ENCODE data around the gene RCBTB2.
A peak's percentile ranks its signal among the peaks of the same experiment; 100 is the strongest.
"Not testable (repeated sequence)": the region's sequence is repeated elsewhere in the genome, so short reads cannot be mapped to it uniquely, and the experiment has no call there.

The RCBTB2 gene

DNA sequence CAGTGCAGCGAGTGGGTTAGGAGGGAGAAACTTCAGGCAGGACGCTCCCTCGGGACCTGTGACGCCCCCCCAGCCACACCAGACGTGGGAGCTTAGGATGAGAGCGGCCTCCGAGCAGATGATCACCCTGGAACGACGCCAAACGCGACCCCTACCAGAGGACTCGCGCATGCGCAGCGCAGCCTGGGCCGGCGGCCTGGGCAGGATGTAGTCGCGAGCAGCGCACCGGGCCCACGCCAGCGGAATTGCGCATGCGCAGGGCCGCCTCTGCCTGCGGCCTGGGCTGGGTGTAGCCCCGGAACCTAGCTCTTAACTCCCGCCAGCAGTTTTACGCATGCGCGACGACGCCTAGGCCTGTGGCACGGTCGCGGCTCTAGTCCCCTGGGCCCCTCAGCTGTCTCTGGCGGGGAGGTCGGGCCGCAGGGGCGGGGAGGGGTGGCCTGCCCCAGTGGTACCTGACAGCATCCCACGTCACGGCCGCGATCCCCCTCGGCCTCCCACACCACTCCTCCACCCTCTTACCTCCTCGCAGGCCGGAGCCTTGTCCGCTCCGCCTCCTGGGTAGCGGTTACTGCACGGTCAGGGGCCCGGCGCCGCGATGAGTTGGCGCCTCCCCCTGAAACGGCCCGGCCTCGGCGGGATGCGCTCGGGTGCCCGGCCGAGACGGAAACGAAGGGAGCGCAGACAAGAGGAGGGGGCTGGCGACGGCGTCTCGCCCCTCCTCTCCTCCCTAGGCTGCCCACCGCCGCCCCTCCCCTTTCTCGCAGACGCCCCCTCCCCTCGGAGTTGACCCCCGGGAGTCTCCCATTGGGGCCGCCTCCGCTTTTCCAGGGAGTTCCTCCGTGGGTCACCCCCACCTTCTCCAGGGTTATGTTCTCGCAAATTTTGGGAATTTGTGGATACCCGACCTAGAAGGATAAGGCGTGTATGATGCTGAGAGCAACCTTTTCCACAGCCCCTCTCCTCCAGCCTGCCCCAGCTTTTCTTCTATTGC lies at the start of gene RCBTB2:
TSS of gene RCBTB2 (minus strand) at position 575 of the 994 bp plus-strand sequence. CDS start 11,141 bp downstream, outside the sequence.
- DNase-seq, result peak; percentile 92 to 97

DNA sequence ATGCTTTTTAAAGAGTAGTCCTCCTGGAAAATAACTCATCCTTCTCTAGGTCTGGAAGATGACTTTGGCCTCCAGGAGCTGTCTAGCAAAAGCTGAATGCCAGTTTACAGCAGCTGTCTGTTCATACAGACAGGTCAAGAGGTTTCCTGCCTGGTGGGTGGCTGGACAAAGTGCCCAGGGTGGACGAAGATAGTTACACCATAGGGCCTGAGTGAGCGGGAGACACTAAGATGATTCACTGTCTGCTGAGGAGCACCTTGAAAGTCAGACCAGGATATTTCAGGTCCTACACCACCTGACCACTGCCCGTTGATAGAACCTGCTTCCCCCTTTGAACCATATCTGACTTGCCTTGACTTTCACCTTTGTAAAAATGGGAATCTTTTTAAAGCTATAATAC lies 49.2 kb upstream of the RCBTB2 start:
- DNase-seq, result no peak

DNA sequence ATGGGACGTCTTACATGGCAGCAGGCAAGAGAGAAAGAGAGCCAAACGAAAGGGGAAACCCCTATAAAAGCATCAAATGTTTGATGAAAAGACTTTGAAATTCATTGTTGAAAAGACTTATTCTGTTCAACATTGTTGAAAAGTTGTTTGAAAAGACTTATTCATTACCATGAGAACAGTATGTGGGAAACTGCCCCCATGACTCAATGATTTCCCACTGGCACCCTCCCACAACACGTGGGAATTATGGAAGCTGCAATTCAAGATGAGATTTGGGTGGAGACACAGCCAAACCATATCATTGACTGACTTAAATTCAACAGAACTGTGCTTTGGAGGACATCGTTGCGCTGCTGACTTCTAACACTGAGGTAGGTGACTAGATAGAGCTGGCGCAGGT lies 48.0 kb upstream of the RCBTB2 start:
- no peak for DNase-seq

DNA sequence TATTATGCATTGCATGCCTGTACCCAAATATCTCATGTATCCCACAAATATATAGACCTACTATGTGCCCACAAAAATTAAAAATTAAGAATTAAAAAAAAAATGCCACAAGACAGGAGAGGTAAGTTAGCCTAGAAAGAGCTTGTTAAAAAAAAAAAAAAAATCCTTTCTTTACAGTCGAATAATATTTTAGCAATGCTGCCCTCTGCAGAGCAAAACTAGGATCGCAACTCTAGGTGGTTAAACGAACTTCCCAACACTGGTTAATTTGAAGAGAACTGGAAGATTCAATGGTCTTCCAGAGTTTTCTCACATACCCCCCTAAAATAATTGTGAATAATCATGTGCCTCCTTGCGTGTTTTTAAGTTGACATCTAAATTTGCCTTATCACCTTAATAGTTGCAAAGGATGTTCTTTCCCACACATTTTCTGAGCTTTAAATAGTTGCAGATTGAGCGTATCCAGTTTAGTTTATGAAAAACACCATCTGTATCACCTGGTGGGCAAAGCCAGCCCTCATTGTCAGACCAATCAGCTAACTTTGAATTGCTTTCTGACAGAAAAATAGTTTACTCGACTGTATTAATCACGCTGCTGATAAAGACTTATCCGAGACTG lies 47.4 kb upstream of the RCBTB2 start:
- DNase-seq, result peak; percentile 10 to 64

DNA sequence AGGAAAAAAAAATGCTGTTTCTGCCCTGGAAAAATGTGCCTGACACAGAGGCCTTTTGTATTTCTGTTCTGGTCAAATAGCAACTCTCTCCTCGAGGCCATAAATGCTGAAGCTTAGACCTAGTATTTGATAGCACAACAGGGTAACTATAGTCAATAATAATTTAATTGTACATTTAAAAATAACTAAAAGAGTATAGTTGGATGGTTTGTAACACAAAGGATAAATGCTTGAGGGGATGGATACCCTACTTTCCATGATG lies 47.0 kb upstream of the RCBTB2 start:
- DNase-seq, result not testable (repeated sequence)

GRCh38 chr13:48579165-48579918 lies 46.5 kb upstream of the RCBTB2 start:
- no peak for DNase-seq

DNA sequence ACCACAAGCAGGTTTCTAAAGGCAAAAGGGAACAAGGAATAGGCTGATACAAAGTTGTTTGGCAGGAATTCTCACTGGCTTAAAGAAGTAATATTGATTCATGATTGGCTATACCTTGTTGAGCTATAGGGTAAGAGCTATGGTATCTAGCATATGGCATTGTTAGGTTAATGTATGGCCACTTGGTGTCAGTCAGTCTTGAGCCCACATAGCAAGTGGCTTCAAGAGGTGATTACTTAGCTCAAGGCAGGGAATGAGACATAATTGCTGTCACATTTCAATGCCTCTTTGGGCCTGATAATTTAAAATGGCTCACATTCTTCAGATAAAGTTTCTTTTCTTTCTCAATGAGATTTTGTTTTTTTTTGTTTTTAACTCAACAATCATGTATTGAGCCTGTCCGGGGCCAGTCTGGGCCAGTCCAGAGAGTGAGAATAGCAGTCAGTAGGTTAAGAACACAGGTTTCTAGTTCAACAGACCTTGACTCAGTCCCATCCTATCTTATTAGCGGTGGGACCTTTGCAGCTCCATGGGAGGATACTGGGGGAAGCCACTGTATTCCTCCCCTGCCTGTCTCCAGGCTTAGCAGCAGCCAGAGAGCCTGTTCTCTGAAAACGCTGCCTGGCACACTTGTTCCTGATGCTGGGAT lies 45.8 kb upstream of the RCBTB2 start:
- DNase-seq, result no peak

DNA sequence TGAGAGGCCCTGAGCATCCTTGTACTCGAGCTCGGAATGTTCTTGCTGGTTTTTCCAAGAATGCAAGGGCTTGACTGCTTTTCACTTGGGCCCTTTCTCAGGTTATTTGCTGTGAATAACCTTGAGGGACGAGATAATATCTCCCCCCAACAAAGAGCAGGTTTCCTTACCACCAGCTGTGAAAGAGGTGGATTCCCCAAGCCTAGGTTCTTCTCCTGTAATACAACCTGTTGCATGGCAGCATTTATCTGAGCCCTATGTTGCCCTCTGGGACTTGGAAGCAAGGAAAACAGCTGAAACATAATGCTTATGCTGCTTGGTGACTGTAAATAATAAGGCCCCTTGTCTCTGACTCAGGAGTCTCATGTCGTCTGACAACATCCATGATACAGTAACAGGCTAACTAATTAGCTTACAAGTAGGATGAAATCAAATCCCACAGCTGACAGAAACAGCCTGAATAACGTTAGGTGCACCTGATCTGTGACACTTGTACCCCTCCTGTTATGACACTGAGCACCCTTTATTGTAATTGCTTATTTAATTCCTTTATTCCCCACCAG lies 43.6 kb upstream of the RCBTB2 start:
- DNase-seq, result no peak

DNA sequence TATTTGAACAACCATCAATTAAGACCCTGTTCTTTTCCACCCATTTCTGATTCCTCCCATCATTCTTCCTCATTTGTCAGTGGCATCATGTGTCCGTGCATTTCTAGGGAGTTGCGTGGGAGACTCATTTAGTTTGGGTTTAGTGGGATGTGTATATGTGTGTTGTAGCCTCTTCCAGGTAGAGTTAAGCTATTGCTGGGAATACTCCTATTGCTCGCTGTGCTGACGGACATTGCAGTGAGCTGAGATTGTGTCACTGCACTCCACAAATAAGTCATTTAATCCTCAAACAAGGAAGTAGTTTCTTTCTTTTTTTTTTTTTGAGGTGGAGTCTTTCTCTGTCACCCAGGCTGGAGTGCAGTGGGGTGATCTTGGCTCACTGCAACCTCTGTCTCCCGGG lies 42.2 kb upstream of the RCBTB2 start:
- no peak for DNase-seq

- DNase-seq, result no peak
These were observed 41.3 kb upstream of the RCBTB2 start for GRCh38 chr13:48574041-48574796.

DNA sequence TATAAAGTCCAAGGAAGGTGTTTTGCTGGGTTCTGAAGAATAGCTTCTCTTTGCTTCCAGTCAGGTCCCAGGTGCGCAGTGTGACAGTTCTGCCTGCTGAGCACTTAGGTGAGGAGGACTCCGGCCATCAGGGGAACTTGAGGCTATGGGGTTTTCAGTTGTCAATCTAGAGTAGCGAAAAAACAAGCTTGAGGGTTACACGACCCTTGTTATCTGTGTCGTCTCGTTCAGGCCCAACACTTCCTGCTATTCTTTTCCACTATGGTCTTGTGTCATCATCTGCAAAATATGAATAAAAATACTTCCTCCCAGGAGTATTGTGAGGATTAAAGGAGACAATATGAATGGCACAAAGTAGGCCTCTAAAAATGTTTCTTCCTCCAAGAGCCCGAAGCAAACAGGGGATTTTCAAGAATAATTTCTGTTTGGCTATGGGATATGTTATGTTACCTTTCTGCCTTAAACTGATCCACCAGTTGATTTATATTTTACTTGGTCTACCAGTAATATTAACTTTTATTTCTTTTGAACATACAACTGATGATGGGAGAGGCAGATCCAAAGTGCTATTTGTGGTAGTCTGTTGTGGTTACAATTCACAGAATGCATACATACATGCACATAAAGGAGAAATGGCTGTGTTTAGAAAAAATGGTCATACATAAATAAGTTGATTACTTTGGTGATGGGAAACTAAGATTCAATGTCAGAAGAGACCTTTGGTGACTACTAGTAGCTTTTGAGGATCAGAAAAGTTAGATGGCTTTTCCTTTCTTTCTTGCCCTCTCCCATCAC lies 40.5 kb upstream of the RCBTB2 start:
- no peak for DNase-seq

GRCh38 chr13:48571126-48571913 lies 38.4 kb upstream of the RCBTB2 start:
- no peak for DNase-seq

DNA sequence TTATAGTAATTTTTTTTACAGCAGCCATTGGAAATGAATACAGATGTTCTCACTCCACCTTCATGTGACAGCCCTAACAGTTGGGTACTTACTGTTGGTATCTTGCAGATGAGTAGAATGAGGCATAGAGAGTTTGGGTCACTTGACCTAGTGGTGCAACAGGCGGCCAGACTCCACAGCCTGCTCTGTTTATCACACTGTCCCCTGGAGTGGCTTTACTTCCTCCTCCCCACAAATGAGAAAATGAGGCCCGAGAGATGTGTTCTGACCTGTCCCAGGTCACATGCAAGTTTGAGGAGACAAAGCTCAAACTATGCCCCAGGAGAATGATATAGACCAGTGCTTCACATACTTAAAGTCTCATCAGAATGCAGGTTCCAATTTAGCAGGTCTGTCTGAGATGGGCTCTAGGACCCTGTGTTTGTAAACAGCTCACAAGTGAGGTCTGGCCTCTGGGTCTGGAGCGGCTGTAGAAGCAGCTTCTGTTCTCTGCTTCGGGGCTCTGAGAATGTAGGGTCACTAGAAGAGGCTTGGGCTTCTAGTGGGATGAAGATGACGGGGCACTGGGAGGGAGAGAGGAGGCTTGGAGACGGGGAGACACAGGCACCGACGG lies 37.4 kb upstream of the RCBTB2 start:
- DNase-seq, result no peak

DNA sequence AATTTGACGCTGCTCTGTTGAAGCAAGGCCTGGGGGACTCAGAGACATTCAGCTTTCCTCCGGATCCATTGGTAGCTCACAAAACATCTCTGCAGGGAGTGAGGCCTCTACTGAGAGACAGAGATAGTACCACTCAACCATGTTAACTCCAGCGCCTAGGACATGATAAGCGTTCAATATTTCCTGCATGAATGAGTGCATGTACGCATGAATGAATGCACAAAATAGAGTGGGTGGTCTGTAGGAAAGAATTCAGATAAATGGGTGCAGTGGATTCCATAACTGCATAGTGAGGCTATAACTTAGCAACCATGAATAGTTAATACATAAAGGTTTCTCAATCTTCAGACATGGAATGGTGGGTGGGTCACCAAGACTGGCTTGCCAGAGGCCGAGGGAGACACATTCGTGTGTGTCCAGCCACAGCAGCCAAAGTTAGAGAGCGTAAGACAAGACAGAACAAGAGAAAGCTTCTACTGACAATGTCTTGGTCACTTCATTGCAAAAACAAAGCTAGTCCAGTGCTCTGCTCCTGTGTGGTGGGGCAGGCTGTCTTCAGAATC lies 36.3 kb upstream of the RCBTB2 start:
- no peak for DNase-seq

GRCh38 chr13:48568370-48569103 lies 35.7 kb upstream of the RCBTB2 start:
- DNase-seq, result no peak

DNA sequence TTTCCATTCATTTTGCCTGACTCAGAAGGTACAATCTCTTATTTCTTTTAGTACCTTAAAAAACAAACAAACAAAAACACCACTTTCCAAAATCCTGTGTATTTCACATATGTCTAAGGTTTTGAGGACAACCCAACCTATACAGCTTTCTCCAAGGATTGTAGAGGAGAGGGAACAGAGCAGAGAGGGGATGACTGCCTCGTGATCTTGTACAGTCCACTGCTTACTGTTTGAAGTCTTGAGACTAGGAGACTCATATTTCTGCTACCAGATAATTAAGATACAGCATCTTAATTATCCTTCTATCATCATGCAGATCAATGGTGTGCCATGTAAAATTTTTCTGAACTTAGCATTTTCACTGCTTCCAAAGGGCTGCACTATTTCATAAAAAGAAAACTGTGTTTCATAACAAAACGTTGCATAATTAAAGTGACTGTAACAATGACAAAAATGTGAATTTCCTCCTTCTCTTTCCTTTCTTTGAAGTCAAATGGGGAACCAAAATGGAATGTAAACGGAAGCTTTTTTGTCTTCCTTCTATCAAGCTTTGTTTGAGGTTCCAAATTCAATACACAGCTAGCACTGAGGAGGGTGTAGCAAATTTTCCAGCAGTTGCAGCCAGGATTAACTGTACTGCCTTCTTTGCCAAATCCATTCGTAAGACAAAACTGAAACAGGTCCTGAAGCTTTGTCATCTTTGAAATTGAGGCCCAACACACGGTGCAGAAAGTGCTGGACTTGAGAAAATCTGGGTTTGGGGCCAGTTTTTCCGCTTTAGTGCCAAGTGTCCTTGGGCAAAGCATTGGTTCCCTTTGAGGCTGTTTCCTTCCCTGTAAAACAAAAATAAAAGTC lies 34.9 kb upstream of the RCBTB2 start:
- DNase-seq, result no peak

DNA sequence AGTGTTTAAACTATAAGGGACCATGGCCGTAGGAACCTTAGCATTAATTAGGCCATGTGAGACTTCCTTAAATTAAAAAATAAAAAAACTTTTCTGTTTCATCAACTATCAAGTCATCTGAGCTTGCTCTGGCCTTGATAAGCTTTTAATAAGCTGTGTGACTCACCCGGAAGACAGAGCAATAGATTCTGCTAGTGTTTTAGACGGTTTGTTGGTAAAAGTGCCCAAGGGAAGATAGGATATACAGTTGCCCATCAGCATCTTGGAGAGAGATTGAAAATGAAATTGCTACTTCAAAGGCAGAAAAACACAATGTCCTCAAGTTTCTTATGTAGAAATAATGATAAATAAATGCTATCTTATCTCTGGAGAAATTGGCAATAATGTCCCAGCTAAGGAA lies 31.2 kb upstream of the RCBTB2 start:
- no peak for DNase-seq

GRCh38 chr13:48563626-48564025 lies 30.7 kb upstream of the RCBTB2 start:
- no peak for DNase-seq

All from NCI-H524 (cell line).